HCT116 (cell line): ENCODE results near the gene SFXN2. TPM values are rescaled to one million over a fixed set of nuclear protein-coding genes. Genes with fewer than 3 reads are reported as not detected.

Source experiments
- ATAC-seq: fragments of 200-7000 bp; cut with Tn5 transposase; 2 replicates; pipeline ENCODE4 v1.9.1; 2020; ENCODE audit warnings: mild to moderate bottlenecking, moderate library complexity
- BruUV-seq: library from RNA; stranded (reverse); fragments of 400-500 nt; replicated peaks from 2 replicates; lab custom pipeline; 2021; lab: Mats Ljungman, UMichigan
- CTCF ChIA-PET: fragments of 300-600 bp; sonication (Branson Sonifier 250); formaldehyde crosslinking; loops from one replicate; lab custom pipeline; 2021; ENCODE audit warnings: antibody characterized with exemption; lab: Charles Lee
- POLR2A ChIA-PET: fragments of 300-600, 350-600 bp; sonication (Branson Sonifier 250); formaldehyde crosslinking; loops from one replicate; lab custom pipeline; 2021; ENCODE audit warnings: antibody characterized with exemption; lab: Charles Lee
- RAD21 ChIA-PET, 2 experiments: fragments of 300-600 bp; sonication (Branson Sonifier 250); formaldehyde crosslinking; loops; one replicate each; lab custom pipeline; 2023; ENCODE audit warnings: low total read pairs in 2 of 2; ENCODE audit not compliant: uncharacterized antibody in 2 of 2, unreplicated experiment in 2 of 2, low non-redundant PET in 1 of 2; lab: Charles Lee
- DNase-seq: peaks from one replicate; pipeline ENCODE4 v3.0.0-alpha.2; 2010; ENCODE audit warnings: low read depth, low spot score
- H2AFZ ChIP-seq: fragments of 200-600 bp; shearing (Covaris generic), sonication (generic); 2 replicates; pipeline ENCODE4 v1.6.1; 2017; ENCODE audit warnings: low read depth, mixed run types, mixed read lengths, antibody characterized with exemption, low read length; ENCODE audit not compliant: poor library complexity, severe bottlenecking
- H3K27ac ChIP-seq: 2 replicates; pipeline ENCODE4 v1.5.1; 2012; ENCODE audit warnings: low read depth, low read length
- H3K27me3 ChIP-seq: fragments of 200-600 bp; sonication (generic); 2 replicates; pipeline ENCODE4 v1.6.1; 2016; ENCODE audit warnings: mixed run types, low read length, mixed read lengths; ENCODE audit not compliant: insufficient read depth
- H3K36me3 ChIP-seq, 2 experiments: fragments of 200-500 bp in 1 of 2; fragments of 200-600 bp in 1 of 2; sonication (Bioruptor generic) in 1 of 2; sonication (generic) in 1 of 2; 2 replicates each; pipeline versions ENCODE4 v1.5.1 to v1.6.1; 2014 to 2016; ENCODE audit warnings: low read length in 2 of 2, inconsistent platforms in 1 of 2, mixed read lengths in 1 of 2, mixed run types in 1 of 2; ENCODE audit not compliant: insufficient read depth in 2 of 2, control insufficient read depth in 1 of 2
- H3K4me1 ChIP-seq, 2 experiments: fragments of 200-600 bp in 1 of 2; sonication (generic) in 1 of 2; 2 replicates each; pipeline versions ENCODE4 v1.5.1 to v1.6.1; 2012 to 2017; ENCODE audit warnings: low read length in 2 of 2, inconsistent platforms in 1 of 2, mild to moderate bottlenecking in 1 of 2, mixed read lengths in 1 of 2, mixed run types in 1 of 2, moderate library complexity in 1 of 2; ENCODE audit not compliant: insufficient read depth in 2 of 2, control insufficient read depth in 1 of 2
- H3K4me2 ChIP-seq: fragments of 200-600 bp; sonication (generic); 2 replicates; pipeline ENCODE4 v1.6.1; 2017; ENCODE audit warnings: mixed run types, low read length, mixed read lengths
- H3K4me3 ChIP-seq, 2 experiments: fragments of 200-600 bp in 1 of 2; sonication (generic) in 1 of 2; replicated peaks in 1 of 2; 2 replicates each; pipeline ENCODE4 v1.5.1; 2011 to 2016; ENCODE audit warnings: low read length in 2 of 2, control low read depth in 1 of 2, low read depth in 1 of 2, mild to moderate bottlenecking in 1 of 2, mixed read lengths in 1 of 2, mixed run types in 1 of 2
- H3K79me2 ChIP-seq: fragments of 200-600 bp; sonication (generic); 2 replicates; pipeline ENCODE4 v1.6.1; 2017; ENCODE audit warnings: mild to moderate bottlenecking, mixed run types, low read length, moderate library complexity, mixed read lengths; ENCODE audit not compliant: insufficient read depth
- H3K9ac ChIP-seq: fragments of 200-600 bp; sonication (generic); 2 replicates; pipeline ENCODE4 v1.6.1; 2016; ENCODE audit warnings: low read length, mixed read lengths
- H3K9me2 ChIP-seq: fragments of 200-600 bp; sonication (generic), shearing (Covaris generic); 2 replicates; pipeline ENCODE4 v1.6.1; 2017; ENCODE audit warnings: mixed run types, mild to moderate bottlenecking, moderate library complexity; ENCODE audit not compliant: insufficient read depth
- H3K9me3 ChIP-seq, 2 experiments: fragments of 200-500 bp in 1 of 2; fragments of 200-600 bp in 1 of 2; sonication (Bioruptor generic) in 1 of 2; sonication (generic) in 1 of 2; 2 replicates each; pipeline ENCODE4 v1.6.1; 2014 to 2017; ENCODE audit warnings: low read length in 2 of 2, mixed read lengths in 2 of 2, inconsistent platforms in 1 of 2, low read depth in 1 of 2, mild to moderate bottlenecking in 1 of 2, mixed run types in 1 of 2, moderate library complexity in 1 of 2; ENCODE audit not compliant: control insufficient read depth in 1 of 2, insufficient read depth in 1 of 2
- H4K20me1 ChIP-seq: fragments of 200-600 bp; sonication (generic), shearing (Covaris generic); 2 replicates; pipeline ENCODE4 v1.6.1; 2017; ENCODE audit warnings: mixed run types, mild to moderate bottlenecking, moderate library complexity; ENCODE audit not compliant: insufficient read depth
- CBX3 ChIP-seq: IDR thresholded peaks from 2 replicates; pipeline ENCODE4 v1.6.1; 2012; ENCODE audit warnings: low read depth
- CEBPB ChIP-seq: IDR thresholded peaks from 2 replicates; pipeline ENCODE4 v1.6.1; 2012; ENCODE audit warnings: low read depth
- ELF1 ChIP-seq: IDR thresholded peaks from 2 replicates; pipeline ENCODE4 v1.6.1; 2012; ENCODE audit warnings: low read depth, borderline replicate concordance
- EZH2phosphoT487 ChIP-seq: fragments of 200-600 bp; IDR thresholded peaks from 2 replicates; pipeline ENCODE4 v1.6.1; 2018; ENCODE audit warnings: antibody characterized with exemption, borderline replicate concordance
- JUND ChIP-seq: IDR thresholded peaks from 2 replicates; pipeline ENCODE4 v1.6.1; 2012
- MAX ChIP-seq: IDR thresholded peaks from 2 replicates; pipeline ENCODE4 v1.6.1; 2012
- POLR2AphosphoS5 ChIP-seq: IDR thresholded peaks from 2 replicates; pipeline ENCODE4 v1.6.1; 2011; ENCODE audit warnings: mild to moderate bottlenecking, low read depth, low read length, moderate library complexity
- REST ChIP-seq: IDR thresholded peaks from 2 replicates; pipeline ENCODE4 v1.6.1; 2012; ENCODE audit warnings: low read depth
- SP1 ChIP-seq: IDR thresholded peaks from 2 replicates; pipeline ENCODE4 v1.6.1; 2012; ENCODE audit warnings: low read depth
- SRF ChIP-seq: IDR thresholded peaks from 2 replicates; pipeline ENCODE4 v1.6.1; 2012; ENCODE audit warnings: low read depth
- TCF7L2 ChIP-seq: IDR thresholded peaks from 2 replicates; pipeline ENCODE4 v1.7.0; 2011; ENCODE audit warnings: borderline replicate concordance, inconsistent platforms; ENCODE audit not compliant: insufficient read depth, insufficient read length; ENCODE audit errors: extremely low read depth
- YY1 ChIP-seq: IDR thresholded peaks from 2 replicates; pipeline ENCODE4 v1.6.1; 2011; ENCODE audit warnings: low read length, low read depth, moderate library complexity, mild to moderate bottlenecking; ENCODE audit not compliant: insufficient replicate concordance; ENCODE audit errors: extremely low read depth
- ZFX ChIP-seq: fragments of 450-650 bp; IDR thresholded peaks from 2 replicates; pipeline ENCODE4 v1.6.1; 2017
- ZNF274 ChIP-seq: fragments of 200-500 bp; sonication (Bioruptor generic); IDR thresholded peaks from 2 replicates; pipeline ENCODE4 v1.6.1; 2014; ENCODE audit warnings: mild to moderate bottlenecking, low read depth, low read length, inconsistent platforms
- intact Hi-C: fragments of 100-400 bp; cut with micrococcal nuclease; formaldehyde crosslinking; loops from 2 replicates; pipeline ENCODE4 v1.10.0; 2022
- total RNA-seq: library from RNA; stranded (reverse); gene quantifications from one replicate; pipeline ENCODE4 v1.2.1, GENCODE V29; 2021; ENCODE audit not compliant: unreplicated experiment
- TF ChIP-seq, protein P1 (sequence below): IDR thresholded peaks from 2 replicates; pipeline ENCODE4 v1.6.1; 2012
- TF ChIP-seq, protein P2 (sequence below): IDR thresholded peaks from 2 replicates; pipeline ENCODE4 v1.6.1; 2011; ENCODE audit warnings: mild to moderate bottlenecking, low read length, moderate library complexity; ENCODE audit not compliant: insufficient replicate concordance; ENCODE audit errors: extremely low read depth

SFXN2 gene
- total RNA-seq, 1 experiment from 2014 or later, result 22.9 TPM

DNA sequence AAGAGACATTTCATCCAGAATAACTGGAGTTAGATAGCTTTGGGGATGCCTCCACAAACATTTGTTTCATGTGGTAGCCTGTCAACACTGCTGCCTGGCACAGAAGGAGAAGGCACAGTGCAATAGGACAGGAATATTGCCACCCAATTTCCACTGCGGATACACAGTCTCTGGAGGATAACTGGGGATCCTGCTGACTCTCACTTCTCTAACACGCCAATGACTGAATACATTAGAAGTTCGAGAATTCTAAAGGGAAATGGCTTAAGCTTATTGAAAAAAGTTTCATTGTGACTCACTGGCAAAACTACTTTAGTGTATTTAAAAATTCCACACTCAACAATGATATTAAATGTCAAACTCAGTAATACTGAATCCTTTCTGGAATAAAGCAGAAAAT, 13.2 kb upstream of the SFXN2 start:
- DNase-seq (no peak), ATAC-seq (no peak)
- CTCF ChIA-PET, result no interaction called here
- TF ChIP-seq, protein P1, sequence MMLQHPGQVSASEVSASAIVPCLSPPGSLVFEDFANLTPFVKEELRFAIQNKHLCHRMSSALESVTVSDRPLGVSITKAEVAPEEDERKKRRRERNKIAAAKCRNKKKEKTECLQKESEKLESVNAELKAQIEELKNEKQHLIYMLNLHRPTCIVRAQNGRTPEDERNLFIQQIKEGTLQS, result no peak
- TF ChIP-seq MAX, result no peak
- no peak for TF ChIP-seq ZFX
- no peak for TF ChIP-seq REST
- TF ChIP-seq SRF, result no peak
- TF ChIP-seq SP1, result no peak
- TF ChIP-seq CEBPB, result no peak
- TF ChIP-seq YY1, result no peak
- TF ChIP-seq POLR2AphosphoS5, result no peak
- TF ChIP-seq ZNF274, result no peak
- TF ChIP-seq EZH2phosphoT487, result no peak
- TF ChIP-seq, protein P2, sequence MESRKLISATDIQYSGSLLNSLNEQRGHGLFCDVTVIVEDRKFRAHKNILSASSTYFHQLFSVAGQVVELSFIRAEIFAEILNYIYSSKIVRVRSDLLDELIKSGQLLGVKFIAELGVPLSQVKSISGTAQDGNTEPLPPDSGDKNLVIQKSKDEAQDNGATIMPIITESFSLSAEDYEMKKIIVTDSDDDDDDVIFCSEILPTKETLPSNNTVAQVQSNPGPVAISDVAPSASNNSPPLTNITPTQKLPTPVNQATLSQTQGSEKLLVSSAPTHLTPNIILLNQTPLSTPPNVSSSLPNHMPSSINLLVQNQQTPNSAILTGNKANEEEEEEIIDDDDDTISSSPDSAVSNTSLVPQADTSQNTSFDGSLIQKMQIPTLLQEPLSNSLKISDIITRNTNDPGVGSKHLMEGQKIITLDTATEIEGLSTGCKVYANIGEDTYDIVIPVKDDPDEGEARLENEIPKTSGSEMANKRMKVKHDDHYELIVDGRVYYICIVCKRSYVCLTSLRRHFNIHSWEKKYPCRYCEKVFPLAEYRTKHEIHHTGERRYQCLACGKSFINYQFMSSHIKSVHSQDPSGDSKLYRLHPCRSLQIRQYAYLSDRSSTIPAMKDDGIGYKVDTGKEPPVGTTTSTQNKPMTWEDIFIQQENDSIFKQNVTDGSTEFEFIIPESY, result no peak
- no peak for TF ChIP-seq CBX3
- TF ChIP-seq JUND, result no peak
- no peak for TF ChIP-seq ELF1
- TF ChIP-seq TCF7L2, result no peak
- BruUV-seq, result no TSS peak
- no peaks in the 10 kb centered on the region for H4K20me1 ChIP-seq
- intact Hi-C loops, result no loop called here
- H3K36me3 ChIP-seq, result peaks cover 0 to 8% of the 10 kb centered on the region in 2 experiments; a peak in 3 of 4 replicates
- H3K4me1 ChIP-seq, result no peaks in the 10 kb centered on the region
- RAD21 ChIA-PET, result no interaction called here
- POLR2A ChIA-PET, result no interaction called here
- H3K9ac ChIP-seq, result no peak overlapping the region
- H2AFZ ChIP-seq, result no peak overlapping the region
- no peak overlapping the region for H3K27ac ChIP-seq
- H3K79me2 ChIP-seq, result no peaks in the 10 kb centered on the region
- no peaks in the 10 kb centered on the region for H3K27me3 ChIP-seq
- no peak overlapping the region for H3K4me3 ChIP-seq
- H3K4me2 ChIP-seq, result no peak overlapping the region
- H3K9me3 ChIP-seq, result no peaks in the 10 kb centered on the region
- H3K9me2 ChIP-seq, result no peaks in the 10 kb centered on the region
